ENCODE data around the gene LGALS9C.
"Not testable (repeated sequence)": the region's sequence is repeated elsewhere in the genome, so short reads cannot be mapped to it uniquely, and the experiment has no call there.

LGALS9C gene

GRCh38 chr17:18542234-18542633 is 65.6 kb downstream of the LGALS9C start:
- not testable (repeated sequence) for DNase-seq

GRCh38 chr17:18542907-18543306 is 66.3 kb downstream of the LGALS9C start:
- not testable (repeated sequence) for DNase-seq

Measured in hippocampal formation (tissue), 2 donors.